HEK293T (cell line): Measurements from ENCODE around the gene CALN1.
A peak's percentile ranks its signal among the peaks of the same experiment; 100 is the strongest.

ENCODE experiments used
- CTCF ChIA-PET: fragments of 350-600 bp; formaldehyde crosslinking; extraction: SDS; loops from one replicate; lab custom pipeline; 2021; ENCODE audit warnings: antibody characterized with exemption, inconsistent platforms; lab: Yijun Ruan, JAX
- POLR2A ChIA-PET: fragments of 350-600 bp; formaldehyde crosslinking; extraction: SDS; loops from one replicate; lab custom pipeline; 2020; ENCODE audit warnings: antibody characterized with exemption, inconsistent platforms; lab: Yijun Ruan, JAX
- DNase-seq: peaks from one replicate; pipeline ENCODE4 v3.0.0; 2012; ENCODE audit warnings: mixed read lengths; ENCODE audit errors: extremely low spot score
- ARNT ChIP-seq: fragments of 450-650 bp; IDR thresholded peaks from 2 replicates; pipeline ENCODE4 v1.6.1; 2017; ENCODE audit warnings: mild to moderate bottlenecking
- BHLHE40 ChIP-seq: fragments of 450-650 bp; IDR thresholded peaks from 2 replicates; pipeline ENCODE4 v1.6.1; 2016; ENCODE audit warnings: mild to moderate bottlenecking, moderate library complexity, borderline replicate concordance
- CTBP1 ChIP-seq: fragments of 450-650 bp; IDR thresholded peaks from 2 replicates; pipeline ENCODE4 v1.6.1; 2016; ENCODE audit warnings: borderline replicate concordance
- ELF4 ChIP-seq: fragments of 450-650 bp; IDR thresholded peaks from 2 replicates; pipeline ENCODE4 v1.6.1; 2017; ENCODE audit warnings: antibody characterized with exemption
- FOXA1 ChIP-seq: fragments of 450-650 bp; IDR thresholded peaks from 2 replicates; pipeline ENCODE4 v1.6.1; 2016; ENCODE audit warnings: mild to moderate bottlenecking
- FOXK2 ChIP-seq: fragments of 450-650 bp; IDR thresholded peaks from 2 replicates; pipeline ENCODE4 v1.6.1; 2016; ENCODE audit warnings: mild to moderate bottlenecking
- FOXM1 ChIP-seq: fragments of 450-650 bp; IDR thresholded peaks from 2 replicates; pipeline ENCODE4 v1.6.1; 2017; ENCODE audit warnings: mild to moderate bottlenecking, borderline replicate concordance
- HDGF ChIP-seq: fragments of 450-650 bp; IDR thresholded peaks from 2 replicates; pipeline ENCODE4 v1.6.1; 2017; ENCODE audit warnings: antibody characterized with exemption, borderline replicate concordance
- L3MBTL2 ChIP-seq: fragments of 450-650 bp; conservative IDR thresholded peaks from 2 replicates; pipeline ENCODE4 v1.6.1; 2016; ENCODE audit warnings: mild to moderate bottlenecking
- LEF1 ChIP-seq: fragments of 450-650 bp; IDR thresholded peaks from 2 replicates; pipeline ENCODE4 v1.6.1; 2017; ENCODE audit warnings: mild to moderate bottlenecking, borderline replicate concordance
- NFRKB ChIP-seq: fragments of 450-650 bp; IDR thresholded peaks from 2 replicates; pipeline ENCODE4 v1.6.1; 2016; ENCODE audit warnings: mild to moderate bottlenecking, moderate library complexity
- PKNOX1 ChIP-seq: fragments of 450-650 bp; IDR thresholded peaks from 2 replicates; pipeline ENCODE4 v1.6.1; 2016
- SP1 ChIP-seq: fragments of 450-650 bp; IDR thresholded peaks from 2 replicates; pipeline ENCODE4 v1.6.1; 2017
- SUZ12 ChIP-seq: fragments of 450-650 bp; IDR thresholded peaks from 2 replicates; pipeline ENCODE4 v1.6.1; 2016; ENCODE audit warnings: mild to moderate bottlenecking
- TARDBP ChIP-seq: fragments of 450-650 bp; IDR thresholded peaks from 2 replicates; pipeline ENCODE4 v1.6.1; 2016
- ZNF384 ChIP-seq: fragments of 450-650 bp; IDR thresholded peaks from 2 replicates; pipeline ENCODE4 v1.6.1; 2016

CALN1 gene

GRCh38 chr7:72183835-72184234 lies 228.3 kb downstream of the CALN1 start:
- no peak for TF ChIP-seq ARNT
- no peak for TF ChIP-seq ZNF384
- no peak for TF ChIP-seq LEF1
- TF ChIP-seq HDGF, result no peak
- no peak for TF ChIP-seq L3MBTL2
- TF ChIP-seq ELF4, result no peak
- TF ChIP-seq PKNOX1, result no peak
- TF ChIP-seq FOXM1, result no peak
- no peak for TF ChIP-seq SP1
- TF ChIP-seq FOXK2, result no peak
- no peak for TF ChIP-seq FOXA1
- POLR2A ChIA-PET, result no interaction called here
- peak; percentile 10 for DNase-seq
- CTCF ChIA-PET, result no interaction called here

GRCh38 chr7:72182036-72182435 lies 230.1 kb downstream of the CALN1 start:
- ChIA-PET CTCF (no interaction called here), POLR2A (no interaction called here)
- TF ChIP-seq L3MBTL2 (no peak), PKNOX1 (no peak)
- no peak for DNase-seq

- CTCF ChIA-PET, result no interaction called here
- TF ChIP-seq SP1 (no peak), PKNOX1 (no peak), NFRKB (no peak), CTBP1 (no peak), HDGF (no peak), TARDBP (no peak), LEF1 (no peak), SUZ12 (no peak), FOXM1 (no peak), FOXK2 (no peak)
- no peak for DNase-seq
- POLR2A ChIA-PET, result no interaction called here
Observed at GRCh38 chr7:72176875-72177274, 235.3 kb downstream of the CALN1 start.

- CTCF ChIA-PET, result no interaction called here
Observed at GRCh38 chr7:72170475-72170874, 241.7 kb downstream of the CALN1 start.

GRCh38 chr7:72163271-72163670 lies 248.9 kb downstream of the CALN1 start:
- POLR2A ChIA-PET, result no interaction called here
- no peak for TF ChIP-seq SP1
- TF ChIP-seq CTBP1, result no peak
- no peak for TF ChIP-seq L3MBTL2
- TF ChIP-seq TARDBP, result no peak
- DNase-seq, result no peak
- CTCF ChIA-PET, result no interaction called here

More at GRCh38 chr7:72170475-72170874, 241.7 kb downstream of the CALN1 start:
- TF ChIP-seq SP1 (no peak), BHLHE40 (no peak), ELF4 (no peak), ARNT (no peak), FOXK2 (no peak), LEF1 (no peak), SUZ12 (no peak), ZNF384 (no peak), NFRKB (no peak), FOXM1 (no peak), PKNOX1 (no peak), FOXA1 (no peak), L3MBTL2 (no peak), HDGF (no peak), TARDBP (no peak), CTBP1 (no peak)
- POLR2A ChIA-PET, result no interaction called here
- DNase-seq, result no peak

GRCh38 chr7:72161534-72161933 lies 250.6 kb downstream of the CALN1 start:
- ChIA-PET CTCF (interaction anchor here (0.6 kb wide), 1 partner anchor 446 kb away, joined by 3 read pairs; no protein-coding TSS in a partner anchor), POLR2A (no interaction called here)
- no peak for DNase-seq
- TF ChIP-seq SP1, result no peak
- no peak for TF ChIP-seq ELF4
- TF ChIP-seq HDGF, result no peak
- no peak for TF ChIP-seq FOXA1
- TF ChIP-seq FOXK2, result no peak
- TF ChIP-seq CTBP1, result no peak
- no peak for TF ChIP-seq SUZ12
- no peak for TF ChIP-seq L3MBTL2
- no peak for TF ChIP-seq ZNF384

GRCh38 chr7:72159911-72160310 lies 252.2 kb downstream of the CALN1 start:
- DNase-seq, result no peak
- POLR2A ChIA-PET, result no interaction called here
- CTCF ChIA-PET, result no interaction called here
- TF ChIP-seq FOXK2, result no peak
- no peak for TF ChIP-seq ZNF384
- TF ChIP-seq SUZ12, result no peak
- TF ChIP-seq NFRKB, result no peak
- no peak for TF ChIP-seq SP1
- no peak for TF ChIP-seq CTBP1
- TF ChIP-seq BHLHE40, result no peak
- TF ChIP-seq LEF1, result no peak
- TF ChIP-seq ELF4, result no peak
- TF ChIP-seq HDGF, result no peak
- TF ChIP-seq TARDBP, result no peak
- no peak for TF ChIP-seq L3MBTL2
